Mononuclear cell (primary cell): ENCODE data around the gene DENND4A. TPM values are rescaled to one million over a fixed set of nuclear protein-coding genes. Genes with fewer than 3 reads are reported as not detected.
"Not testable (repeated sequence)": the region's sequence is repeated elsewhere in the genome, so short reads cannot be mapped to it uniquely, and the experiment has no call there.

Experiments
- H3K27me3 ChIP-seq: 2 replicates; pipeline ENCODE4 v1.6.0; 2011; ENCODE audit warnings: low read length, control low read depth; ENCODE audit not compliant: insufficient read depth
- H3K4me1 ChIP-seq: 2 replicates; pipeline ENCODE4 v1.5.1; 2011; ENCODE audit warnings: mild to moderate bottlenecking, low read length, control low read depth; ENCODE audit not compliant: insufficient read depth
- H3K4me3 ChIP-seq: 2 replicates; pipeline ENCODE4 v1.5.1; 2011; ENCODE audit warnings: mild to moderate bottlenecking, low read length, moderate library complexity
- H3K9me3 ChIP-seq: 2 replicates; pipeline ENCODE4 v1.5.1; 2011; ENCODE audit warnings: low read depth, mild to moderate bottlenecking, control low read depth, low read length
- total RNA-seq: library from RNA; depleted of rRNA; stranded (reverse); fragments of >200 nt; gene quantifications from one replicate; pipeline ENCODE4 v1.2.3, GENCODE V29; 2012

DENND4A gene
- total RNA-seq, 1 donor, result 115 TPM

DNA sequence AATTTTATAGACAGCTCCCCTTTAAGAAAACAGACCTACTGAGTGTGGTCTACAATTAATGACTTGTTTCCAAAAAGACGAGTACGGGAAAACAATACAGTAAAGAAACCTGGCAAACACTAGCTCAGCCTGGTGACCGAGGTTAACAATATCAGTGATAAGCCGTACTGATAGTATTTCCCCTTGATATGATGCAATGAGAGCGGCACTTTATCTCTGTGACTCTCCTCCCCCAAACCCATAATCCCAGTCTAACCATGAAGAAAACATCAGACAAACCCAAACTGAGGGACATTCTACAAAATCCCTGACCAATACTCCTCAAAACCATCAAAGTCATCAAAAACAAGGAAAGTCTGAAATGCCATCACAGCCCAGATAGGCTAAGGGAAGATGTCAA lies 8.2 kb downstream of the DENND4A start:
- Histone ChIP-seq H3K9me3 (no peaks in the 10 kb centered on the region), H3K4me3 (no peak overlapping the region), H3K4me1 (peaks cover 34% of the 10 kb centered on the region), H3K27me3 (no peaks in the 10 kb centered on the region)

DNA sequence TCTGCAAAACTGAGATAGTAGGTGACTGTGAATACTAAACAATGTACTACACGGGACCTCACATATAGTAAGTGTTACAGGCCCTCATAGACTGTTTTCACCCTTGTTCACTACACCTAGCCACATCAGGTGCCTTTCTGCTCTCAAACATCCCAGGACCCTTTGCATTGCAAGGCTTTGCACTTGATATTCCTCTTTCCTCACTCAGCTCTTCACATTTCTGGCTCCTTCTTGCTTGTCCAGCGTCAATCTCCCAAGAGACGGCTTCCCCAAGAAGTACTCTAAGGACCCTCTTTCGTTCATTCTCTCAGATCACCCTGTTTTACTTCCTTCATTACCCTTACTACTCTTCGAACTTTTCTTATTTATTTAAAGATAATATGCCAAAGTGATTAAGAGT lies 10.0 kb downstream of the DENND4A start:
- Histone ChIP-seq H3K4me1 (peaks cover 37% of the 10 kb centered on the region), H3K27me3 (no peaks in the 10 kb centered on the region), H3K4me3 (no peak overlapping the region), H3K9me3 (no peaks in the 10 kb centered on the region)

DNA sequence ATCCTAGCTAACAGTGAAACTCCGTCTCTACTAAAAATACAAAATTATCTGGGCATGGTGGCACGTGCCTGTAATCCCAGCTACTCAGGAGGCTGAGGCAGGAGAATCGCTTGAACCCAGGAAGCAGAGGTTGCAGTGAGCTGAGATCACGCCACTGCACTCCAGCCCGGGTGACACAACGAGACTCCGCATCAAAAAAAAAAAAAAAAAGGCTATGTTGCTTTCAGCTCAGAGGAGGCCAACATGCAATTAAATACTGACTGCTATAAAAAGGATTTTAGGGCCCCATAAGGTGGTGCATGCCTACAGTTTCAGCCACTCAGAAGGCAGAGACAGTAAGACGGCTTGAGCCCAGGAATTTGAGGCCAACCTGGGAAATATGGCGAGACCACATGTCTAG lies 13.4 kb downstream of the DENND4A start:
- H3K27me3 ChIP-seq, result not testable (repeated sequence)
- peaks cover 48% of the 10 kb centered on the region for H3K4me1 ChIP-seq

DNA sequence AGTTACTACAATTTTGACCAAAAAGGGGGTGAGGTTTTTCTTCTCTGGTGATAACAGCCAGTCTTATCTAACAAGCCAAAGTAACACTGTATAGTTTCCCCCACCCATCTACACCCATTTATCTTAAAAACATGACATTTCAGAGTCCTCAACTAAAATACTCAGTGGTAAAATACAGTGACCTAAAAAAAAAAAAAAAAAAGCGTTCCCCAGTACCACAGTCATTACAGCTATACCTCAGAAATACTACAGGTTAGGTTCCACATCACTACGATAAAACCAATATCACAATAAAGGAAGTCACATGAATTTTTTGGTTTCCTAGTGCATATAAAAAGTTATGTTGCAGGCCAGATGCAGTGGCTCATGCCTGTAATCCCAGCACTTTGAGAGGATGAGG lies 13.8 kb downstream of the DENND4A start:
- H3K4me3 ChIP-seq, result no peak overlapping the region
- no peaks in the 10 kb centered on the region for H3K9me3 ChIP-seq
- no peaks in the 10 kb centered on the region for H3K27me3 ChIP-seq
- peaks cover 52% of the 10 kb centered on the region for H3K4me1 ChIP-seq

More for the DNA sequence above, 13.4 kb downstream of the DENND4A start:
- not testable (repeated sequence) for H3K9me3 ChIP-seq, H3K4me3 ChIP-seq

DNA sequence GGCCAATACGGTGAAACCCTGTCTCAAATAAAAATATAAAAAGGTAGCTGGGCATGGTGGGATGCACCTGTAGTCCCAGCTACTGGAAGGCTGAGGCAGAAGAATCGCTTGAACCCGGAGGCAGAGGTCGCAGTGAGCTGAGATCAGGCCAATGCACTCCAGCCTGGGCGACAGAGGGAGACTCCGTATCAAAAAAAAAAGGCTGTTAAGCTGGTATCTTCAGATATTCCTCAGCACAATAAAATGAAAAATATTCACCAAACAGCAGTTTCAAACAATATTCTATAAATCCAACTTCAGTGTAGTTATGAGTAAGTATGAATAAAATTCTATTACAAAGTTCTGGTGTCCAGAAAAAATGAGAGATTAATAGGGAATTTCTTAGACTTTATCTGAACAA lies 14.2 kb downstream of the DENND4A start:
- peaks cover 56% of the 10 kb centered on the region for H3K4me1 ChIP-seq
- H3K4me3 ChIP-seq, result no peak overlapping the region
- no peaks in the 10 kb centered on the region for H3K9me3 ChIP-seq
- no peaks in the 10 kb centered on the region for H3K27me3 ChIP-seq

GRCh38 chr15:65777053-65777452 lies 15.0 kb downstream of the DENND4A start:
- H3K9me3 ChIP-seq, result no peaks in the 10 kb centered on the region
- no peaks in the 10 kb centered on the region for H3K27me3 ChIP-seq
- H3K4me3 ChIP-seq, result no peak overlapping the region
- peaks cover 64% of the 10 kb centered on the region for H3K4me1 ChIP-seq

- H3K27me3 ChIP-seq, result no peaks in the 10 kb centered on the region
- H3K4me1 ChIP-seq, result peaks cover 61% of the 10 kb centered on the region
- H3K4me3 ChIP-seq, result no peak overlapping the region
- no peaks in the 10 kb centered on the region for H3K9me3 ChIP-seq
Observed at GRCh38 chr15:65773386-65774111, 18.5 kb downstream of the DENND4A start.

DNA sequence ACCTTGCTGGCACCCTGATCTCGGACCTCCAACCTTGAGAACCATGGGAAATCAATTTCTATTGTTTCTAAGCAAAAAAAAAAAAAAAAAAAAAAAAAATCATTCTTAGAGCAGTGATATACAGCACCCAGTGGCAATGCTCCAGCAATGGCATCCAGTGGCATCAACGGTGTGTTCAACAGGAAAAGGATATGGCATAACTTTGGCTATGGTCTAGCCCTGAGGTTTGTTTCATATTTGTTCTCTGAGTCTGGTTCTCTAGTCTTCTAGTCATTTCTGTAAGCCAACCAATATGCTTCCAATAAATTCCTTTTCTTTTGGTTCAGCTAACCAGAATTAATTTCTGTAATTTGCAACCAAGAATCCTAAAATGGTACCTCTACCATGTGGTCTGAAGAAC lies 19.2 kb downstream of the DENND4A start:
- Histone ChIP-seq H3K4me1 (peaks cover 58% of the 10 kb centered on the region), H3K9me3 (no peaks in the 10 kb centered on the region), H3K27me3 (no peaks in the 10 kb centered on the region), H3K4me3 (no peak overlapping the region)

DNA sequence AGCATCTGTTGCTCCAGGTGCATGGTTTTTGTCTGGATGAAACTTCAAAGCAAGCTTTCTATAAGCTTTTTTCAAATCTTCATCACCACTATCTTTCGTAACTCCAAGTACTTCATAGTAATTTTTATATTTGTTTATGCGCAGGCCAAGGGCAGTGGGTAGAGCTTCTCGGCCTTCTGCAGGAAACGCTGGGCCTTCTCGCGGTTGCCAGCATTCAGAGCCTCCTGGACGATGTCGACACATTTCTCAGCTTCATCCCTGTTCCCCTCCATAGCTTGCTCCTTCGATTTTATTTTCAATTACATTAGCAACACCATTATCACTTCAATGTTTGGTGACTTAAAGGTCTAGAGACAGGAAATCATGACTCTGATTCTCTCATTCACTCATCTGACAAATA lies 20.2 kb downstream of the DENND4A start:
- Histone ChIP-seq H3K27me3 (no peaks in the 10 kb centered on the region), H3K4me3 (no peak overlapping the region)

GRCh38 chr15:65769482-65769881 lies 22.6 kb downstream of the DENND4A start:
- no peaks in the 10 kb centered on the region for H3K27me3 ChIP-seq
- peaks cover 35% of the 10 kb centered on the region for H3K4me1 ChIP-seq
- no peak overlapping the region for H3K4me3 ChIP-seq
- H3K9me3 ChIP-seq, result no peaks in the 10 kb centered on the region

More for the DNA sequence above, 20.2 kb downstream of the DENND4A start:
- no peaks in the 10 kb centered on the region for H3K9me3 ChIP-seq
- H3K4me1 ChIP-seq, result peaks cover 52% of the 10 kb centered on the region

- H3K9me3 ChIP-seq, result no peaks in the 10 kb centered on the region
- H3K27me3 ChIP-seq, result no peaks in the 10 kb centered on the region
- peaks cover 25% of the 10 kb centered on the region for H3K4me1 ChIP-seq
- H3K4me3 ChIP-seq, result no peak overlapping the region
Observed at GRCh38 chr15:65767895-65768294, 24.2 kb downstream of the DENND4A start.

- Histone ChIP-seq H3K4me3 (no peak overlapping the region), H3K4me1 (peaks cover 19% of the 10 kb centered on the region), H3K9me3 (no peaks in the 10 kb centered on the region), H3K27me3 (no peaks in the 10 kb centered on the region)
Observed at GRCh38 chr15:65767264-65767595, 24.9 kb downstream of the DENND4A start.

GRCh38 chr15:65766422-65767263 lies 25.4 kb downstream of the DENND4A start:
- Histone ChIP-seq H3K27me3 (no peaks in the 10 kb centered on the region), H3K9me3 (no peaks in the 10 kb centered on the region), H3K4me1 (peaks cover 13% of the 10 kb centered on the region), H3K4me3 (no peak overlapping the region)

DNA sequence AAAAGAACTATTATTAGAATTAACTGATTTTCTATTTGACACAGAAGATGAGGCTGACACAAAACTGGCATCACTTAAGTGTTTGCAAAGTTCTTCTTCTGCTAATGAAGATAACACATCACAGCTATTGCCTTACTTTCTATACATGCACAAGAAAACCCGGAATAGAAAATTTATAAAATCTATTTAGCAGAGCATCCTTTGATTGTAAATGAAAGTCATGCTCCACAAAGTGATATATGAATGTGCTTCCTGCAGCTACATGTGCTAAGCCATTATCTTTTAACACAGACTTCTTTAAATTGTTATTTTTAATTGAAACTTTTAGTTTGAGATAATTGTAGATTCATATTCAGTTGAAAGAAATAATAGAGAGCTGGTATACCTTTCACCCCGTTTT lies 27.0 kb downstream of the DENND4A start:
- H3K27me3 ChIP-seq, result no peaks in the 10 kb centered on the region
- H3K9me3 ChIP-seq, result no peaks in the 10 kb centered on the region
- H3K4me1 ChIP-seq, result peaks cover 18% of the 10 kb centered on the region
- H3K4me3 ChIP-seq, result no peak overlapping the region

DNA sequence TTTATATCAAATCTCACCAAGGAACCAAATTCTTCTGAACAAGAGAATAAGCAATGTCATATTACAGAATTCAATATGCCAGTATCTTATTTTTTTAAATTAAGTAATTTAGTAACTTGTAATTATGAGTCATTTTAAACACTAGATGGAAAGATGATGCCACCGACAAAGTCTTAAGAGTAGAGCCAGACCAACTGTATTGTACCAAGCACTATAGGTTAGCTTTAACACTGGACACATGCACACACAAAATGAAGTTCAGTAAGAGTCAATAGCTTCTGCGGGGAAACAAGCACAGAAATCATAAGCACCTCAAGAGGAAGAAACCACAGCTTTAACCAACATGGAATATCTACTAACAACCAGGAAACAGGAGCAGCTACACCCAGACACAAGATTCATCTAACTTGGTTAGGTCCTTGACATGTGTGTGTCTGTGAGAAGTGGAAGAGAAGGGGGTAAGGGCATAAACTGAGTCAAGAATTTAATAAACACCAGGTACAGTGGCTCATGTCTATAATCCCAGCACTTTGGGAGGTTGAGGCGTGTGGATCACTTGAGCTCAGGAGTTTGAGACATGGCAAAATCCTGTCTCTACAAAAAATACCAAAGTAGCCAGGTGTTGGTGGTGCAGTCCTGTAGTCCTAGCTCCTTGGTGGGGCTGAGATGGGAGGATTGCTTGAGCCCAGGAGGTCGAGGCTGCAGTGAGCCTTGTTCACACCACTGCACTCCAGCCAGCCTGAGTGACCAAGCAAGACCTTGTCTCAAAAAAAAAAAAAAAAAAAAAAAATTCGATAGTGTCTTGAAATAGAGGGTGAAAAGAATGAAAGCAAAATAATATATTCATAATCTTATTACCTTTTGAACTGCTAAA lies 28.9 kb downstream of the DENND4A start:
- peaks cover 18% of the 10 kb centered on the region for H3K4me1 ChIP-seq
- H3K9me3 ChIP-seq, result no peaks in the 10 kb centered on the region
- H3K27me3 ChIP-seq, result no peaks in the 10 kb centered on the region
- no peak overlapping the region for H3K4me3 ChIP-seq
